Measurements from ENCODE around the gene EMC7.

GRCh38 chr15:34076785-34077184, 24.9 kb downstream of the EMC7 start:
- TF ChIP-seq CTCF (IDR thresholded peaks at IDR 0.05; ENCODE audit: low read depth, low read length, poor library complexity, severe bottlenecking) (no peak), EZH2phosphoT487 (IDR thresholded peaks at IDR 0.05; ENCODE audit: borderline replicate concordance, low read length) (no peak)

Measured in DOHH2 (cell line).